Panc1 (cell line): ENCODE measurements around the gene GMPPB. TPM values are rescaled to one million over a fixed set of nuclear protein-coding genes. Genes with fewer than 3 reads are reported as not detected.

Experiments used
- ATAC-seq: fragments of 200-7000 bp; cut with Tn5 transposase; 2 replicates; pipeline ENCODE4 v1.9.1; 2020; ENCODE audit warnings: mild to moderate bottlenecking, moderate library complexity
- BruUV-seq: library from RNA; stranded (reverse); fragments of 400-500 nt; replicated peaks from 2 replicates; lab custom pipeline; 2021; lab: Mats Ljungman, UMichigan
- CTCF ChIA-PET: fragments of 300-600 bp; sonication (Branson Sonifier 250); formaldehyde crosslinking; loops from one replicate; lab custom pipeline; 2022; ENCODE audit warnings: antibody characterized with exemption; lab: Charles Lee
- POLR2A ChIA-PET: fragments of 300-600 bp; sonication (Branson Sonifier 250); formaldehyde crosslinking; loops from one replicate; lab custom pipeline; 2022; ENCODE audit warnings: antibody characterized with exemption; lab: Charles Lee
- DNase-seq: peaks from one replicate; pipeline ENCODE4 v3.0.0-alpha.2; 2010; ENCODE audit warnings: low read depth, low spot score
- H3K27ac ChIP-seq: 2 replicates; pipeline ENCODE4 v1.5.1; 2011; ENCODE audit warnings: mild to moderate bottlenecking, low read length, inconsistent platforms
- H3K27me3 ChIP-seq: fragments of 200-500 bp; sonication (Bioruptor generic); 2 replicates; pipeline ENCODE4 v1.6.0; 2014; ENCODE audit warnings: low read length, inconsistent platforms; ENCODE audit not compliant: control insufficient read depth, insufficient read depth
- H3K36me3 ChIP-seq: fragments of 200-500 bp; sonication (Bioruptor generic); 2 replicates; pipeline ENCODE4 v1.5.1; 2014; ENCODE audit warnings: inconsistent platforms, mild to moderate bottlenecking, low read length, moderate library complexity; ENCODE audit not compliant: control insufficient read depth, insufficient read depth
- H3K4me1 ChIP-seq: 2 replicates; pipeline ENCODE4 v1.5.1; 2011; ENCODE audit warnings: inconsistent platforms, mild to moderate bottlenecking, low read length, moderate library complexity; ENCODE audit not compliant: control insufficient read depth, insufficient read depth
- H3K4me3 ChIP-seq, 2 experiments: 2 replicates each; pipeline ENCODE4 v1.5.1; 2011 to 2012; ENCODE audit warnings: low read depth in 2 of 2, low read length in 2 of 2, mild to moderate bottlenecking in 2 of 2, inconsistent platforms in 1 of 2, moderate library complexity in 1 of 2
- H3K9me3 ChIP-seq: fragments of 200-500 bp; sonication (Bioruptor generic); 2 replicates; pipeline ENCODE4 v1.5.1; 2014; ENCODE audit warnings: low read depth, mild to moderate bottlenecking, inconsistent platforms, low read length, moderate library complexity; ENCODE audit not compliant: control insufficient read depth, insufficient read depth
- POLR2AphosphoS5 ChIP-seq: IDR thresholded peaks from 2 replicates; pipeline ENCODE4 v1.6.1; 2012; ENCODE audit warnings: mild to moderate bottlenecking, low read depth, low read length, moderate library complexity
- SIN3A ChIP-seq: IDR thresholded peaks from 2 replicates; pipeline ENCODE4 v1.6.1; 2012; ENCODE audit warnings: low read depth, mild to moderate bottlenecking, low read length, moderate library complexity, borderline replicate concordance; ENCODE audit not compliant: insufficient read depth
- TCF7L2 ChIP-seq: IDR thresholded peaks from 2 replicates; pipeline ENCODE4 v1.6.1; 2011; ENCODE audit warnings: mild to moderate bottlenecking, low read depth, low read length, inconsistent platforms
- in situ Hi-C: cut with HindIII; loops from 2 replicates; pipeline ENCODE4 v1.10.0; 2016; ENCODE audit warnings: low sequenced_read_pairs, low pct_unique_long_range_greater_than_20kb
- intact Hi-C: fragments of 100-400 bp; cut with micrococcal nuclease; formaldehyde crosslinking; loops from one replicate; pipeline ENCODE4 v1.10.0; 2022; ENCODE audit not compliant: unreplicated experiment
- total RNA-seq: library from RNA; stranded (reverse); gene quantifications from one replicate; pipeline ENCODE4 v1.2.1, GENCODE V29; 2021; ENCODE audit not compliant: unreplicated experiment
- TF ChIP-seq, protein P1 (sequence below): fragments of 450-650 bp; IDR thresholded peaks from 2 replicates; pipeline ENCODE4 v1.5.1; 2017; ENCODE audit warnings: mild to moderate bottlenecking
- TF ChIP-seq, protein P2 (sequence below), 2 experiments: IDR thresholded peaks; 2 replicates each; pipeline ENCODE4 v1.6.1; 2011 to 2012; ENCODE audit warnings: low read depth in 2 of 2, control low read depth in 1 of 2, low read length in 1 of 2, mild to moderate bottlenecking in 1 of 2, moderate library complexity in 1 of 2; ENCODE audit not compliant: insufficient read depth in 1 of 2

GMPPB gene
- total RNA-seq, 1 experiment from 2014 or later, result 28.4 TPM

DNA sequence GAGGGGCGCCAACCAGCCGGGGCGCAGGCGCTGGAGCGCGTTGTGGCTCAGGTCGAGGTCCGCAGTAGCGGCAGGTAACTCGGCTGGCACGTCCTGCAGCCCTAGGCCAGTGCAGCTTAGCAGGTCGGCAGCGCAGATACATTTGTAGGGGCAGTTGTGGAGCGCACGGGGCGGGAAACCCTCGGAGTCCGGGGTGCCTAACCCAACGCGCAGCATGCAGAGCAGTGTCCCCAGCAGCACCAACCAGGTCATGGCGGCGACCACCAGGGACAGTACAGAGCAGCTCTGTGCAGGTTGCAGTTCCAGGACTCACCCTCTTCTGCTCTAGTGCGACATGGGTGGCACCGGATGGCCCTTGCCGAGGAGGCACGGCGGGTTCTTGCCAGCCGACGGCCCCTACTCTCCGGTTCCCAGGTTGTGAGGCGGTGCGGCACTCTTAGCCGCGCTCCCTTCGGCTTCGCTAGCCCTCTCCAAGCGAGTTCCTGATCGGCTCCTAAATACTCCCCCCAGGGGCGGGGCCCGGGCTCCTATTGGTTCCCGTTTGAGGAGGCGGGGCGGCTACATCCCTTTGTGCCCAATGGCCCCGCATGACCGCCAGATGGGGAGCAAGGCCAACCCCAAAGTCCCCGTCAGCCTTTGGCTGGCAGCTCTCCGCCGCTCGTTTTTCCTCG is 4.4 kb downstream of the GMPPB start, which contains the start of gene AMIGO3:
AMIGO3 (minus strand) TSS at position 471 of the 671 bp plus-strand sequence; CDS start at position 252, 219 bp downstream.
- TF ChIP-seq POLR2AphosphoS5, result peak; percentile 58; the same call in 1 of the 2 replicates
- TF ChIP-seq, protein P1, sequence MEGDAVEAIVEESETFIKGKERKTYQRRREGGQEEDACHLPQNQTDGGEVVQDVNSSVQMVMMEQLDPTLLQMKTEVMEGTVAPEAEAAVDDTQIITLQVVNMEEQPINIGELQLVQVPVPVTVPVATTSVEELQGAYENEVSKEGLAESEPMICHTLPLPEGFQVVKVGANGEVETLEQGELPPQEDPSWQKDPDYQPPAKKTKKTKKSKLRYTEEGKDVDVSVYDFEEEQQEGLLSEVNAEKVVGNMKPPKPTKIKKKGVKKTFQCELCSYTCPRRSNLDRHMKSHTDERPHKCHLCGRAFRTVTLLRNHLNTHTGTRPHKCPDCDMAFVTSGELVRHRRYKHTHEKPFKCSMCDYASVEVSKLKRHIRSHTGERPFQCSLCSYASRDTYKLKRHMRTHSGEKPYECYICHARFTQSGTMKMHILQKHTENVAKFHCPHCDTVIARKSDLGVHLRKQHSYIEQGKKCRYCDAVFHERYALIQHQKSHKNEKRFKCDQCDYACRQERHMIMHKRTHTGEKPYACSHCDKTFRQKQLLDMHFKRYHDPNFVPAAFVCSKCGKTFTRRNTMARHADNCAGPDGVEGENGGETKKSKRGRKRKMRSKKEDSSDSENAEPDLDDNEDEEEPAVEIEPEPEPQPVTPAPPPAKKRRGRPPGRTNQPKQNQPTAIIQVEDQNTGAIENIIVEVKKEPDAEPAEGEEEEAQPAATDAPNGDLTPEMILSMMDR, result no peak; the same call in 1 of the 2 replicates
- POLR2A ChIA-PET, result no interaction called here
- ATAC-seq, result peak; percentile 68
- in situ Hi-C loops (no loop called here), intact Hi-C loops (no loop called here)
- Histone ChIP-seq H3K36me3 (peaks cover 3% of the 10 kb centered on the region), H3K4me1 (peaks cover 9% of the 10 kb centered on the region), H3K4me3 (peak within 1 kb of the TSS; percentile 24 to 31), H3K9me3 (no peaks in the 10 kb centered on the region), H3K27ac (peak within 1 kb of the TSS; percentile 17; the same call in 1 of the 2 replicates), H3K27me3 (no peaks in the 10 kb centered on the region)
- CTCF ChIA-PET, result no interaction called here
- peak; percentile 22 for DNase-seq
- no TSS peak for BruUV-seq

DNA sequence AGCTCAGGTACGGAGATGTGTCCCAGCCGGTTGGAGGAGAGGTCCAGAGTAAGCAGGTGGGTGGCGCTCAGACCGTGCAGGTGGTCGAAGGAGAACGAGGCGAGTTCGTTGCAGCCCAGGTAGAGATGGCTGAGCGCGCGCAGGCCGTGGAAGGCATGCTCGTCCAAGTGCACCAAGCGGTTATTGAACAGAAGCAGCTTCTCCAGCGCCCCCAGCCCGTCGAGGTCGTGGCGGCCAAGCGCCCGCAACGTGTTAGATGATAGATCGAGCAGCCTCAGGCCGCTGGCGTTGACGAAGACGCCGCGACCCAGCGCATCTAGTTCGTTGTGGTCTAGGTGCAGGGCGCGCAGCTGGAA is 4.9 kb downstream of the GMPPB start:
- intact Hi-C loops, result no loop called here

More for the DNA sequence above, 4.9 kb downstream of the GMPPB start:
- Histone ChIP-seq H3K36me3 (peaks cover 3% of the 10 kb centered on the region), H3K9me3 (no peaks in the 10 kb centered on the region), H3K4me3 (no peak overlapping the region; a peak in 1 of 4 replicates), H3K4me1 (peaks cover 9% of the 10 kb centered on the region), H3K27me3 (no peaks in the 10 kb centered on the region), H3K27ac (no peak overlapping the region)
- in situ Hi-C loops, result no loop called here
- CTCF ChIA-PET, result no interaction called here
- DNase-seq (no peak), ATAC-seq (no peak)
- POLR2A ChIA-PET, result no interaction called here
- no TSS peak for BruUV-seq
- TF ChIP-seq, protein P1, result no peak
- TF ChIP-seq TCF7L2 (no peak), SIN3A (no peak), POLR2AphosphoS5 (no peak; the same call in 1 of the 2 replicates)
- TF ChIP-seq, protein P2, sequence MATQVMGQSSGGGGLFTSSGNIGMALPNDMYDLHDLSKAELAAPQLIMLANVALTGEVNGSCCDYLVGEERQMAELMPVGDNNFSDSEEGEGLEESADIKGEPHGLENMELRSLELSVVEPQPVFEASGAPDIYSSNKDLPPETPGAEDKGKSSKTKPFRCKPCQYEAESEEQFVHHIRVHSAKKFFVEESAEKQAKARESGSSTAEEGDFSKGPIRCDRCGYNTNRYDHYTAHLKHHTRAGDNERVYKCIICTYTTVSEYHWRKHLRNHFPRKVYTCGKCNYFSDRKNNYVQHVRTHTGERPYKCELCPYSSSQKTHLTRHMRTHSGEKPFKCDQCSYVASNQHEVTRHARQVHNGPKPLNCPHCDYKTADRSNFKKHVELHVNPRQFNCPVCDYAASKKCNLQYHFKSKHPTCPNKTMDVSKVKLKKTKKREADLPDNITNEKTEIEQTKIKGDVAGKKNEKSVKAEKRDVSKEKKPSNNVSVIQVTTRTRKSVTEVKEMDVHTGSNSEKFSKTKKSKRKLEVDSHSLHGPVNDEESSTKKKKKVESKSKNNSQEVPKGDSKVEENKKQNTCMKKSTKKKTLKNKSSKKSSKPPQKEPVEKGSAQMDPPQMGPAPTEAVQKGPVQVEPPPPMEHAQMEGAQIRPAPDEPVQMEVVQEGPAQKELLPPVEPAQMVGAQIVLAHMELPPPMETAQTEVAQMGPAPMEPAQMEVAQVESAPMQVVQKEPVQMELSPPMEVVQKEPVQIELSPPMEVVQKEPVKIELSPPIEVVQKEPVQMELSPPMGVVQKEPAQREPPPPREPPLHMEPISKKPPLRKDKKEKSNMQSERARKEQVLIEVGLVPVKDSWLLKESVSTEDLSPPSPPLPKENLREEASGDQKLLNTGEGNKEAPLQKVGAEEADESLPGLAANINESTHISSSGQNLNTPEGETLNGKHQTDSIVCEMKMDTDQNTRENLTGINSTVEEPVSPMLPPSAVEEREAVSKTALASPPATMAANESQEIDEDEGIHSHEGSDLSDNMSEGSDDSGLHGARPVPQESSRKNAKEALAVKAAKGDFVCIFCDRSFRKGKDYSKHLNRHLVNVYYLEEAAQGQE (IDR thresholded peaks at IDR 0.05; ENCODE audit: insufficient read depth in 1 of 2, low read depth in 2 of 2, low read length in 1 of 2), result no peak
